ENCODE measurements around the gene MMAB. TPM values are rescaled to one million over a fixed set of nuclear protein-coding genes. Genes with fewer than 3 reads are reported as not detected.

Gene MMAB
- total RNA-seq, 1 experiment from 2014 or later, result 34.9 TPM

DNA sequence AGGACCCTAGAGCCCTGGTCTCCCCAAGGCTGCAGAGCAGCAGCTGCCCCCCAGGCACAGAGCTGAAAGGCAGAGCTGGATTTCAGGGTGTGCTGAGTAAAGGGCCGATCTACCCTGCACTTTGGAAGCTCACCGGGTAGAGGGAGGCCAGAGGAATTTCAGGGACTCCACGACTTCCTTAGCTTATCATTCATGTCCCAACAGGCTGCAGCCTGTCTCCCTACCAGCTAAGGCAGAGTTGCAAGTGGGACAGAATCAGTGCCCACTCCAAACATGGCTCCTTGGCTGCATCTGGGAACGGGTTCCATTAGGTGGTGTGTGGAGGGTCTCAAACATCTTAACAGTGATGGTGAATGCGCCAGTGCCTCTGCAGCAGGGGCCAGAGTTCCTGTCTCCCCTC, 27.5 kb downstream of the MMAB start:
- DNase-seq (ENCODE audit: low read depth, low spot score) (no peak), ATAC-seq (no peak)
- Histone ChIP-seq H3K27me3 (ENCODE audit: insufficient read depth, low read length) (peaks cover 19% of the 10 kb centered on the region; the same call in 1 of the 2 replicates), H3K9ac (ENCODE audit: low read length) (no peak overlapping the region), H3K27ac (ENCODE audit: low read depth, low read length) (no peak overlapping the region), H2AFZ (ENCODE audit: low read depth, low read length, poor library complexity, severe bottlenecking) (no peak overlapping the region), H3K4me3 (replicated peaks in 1 of 2; ENCODE audit: low read depth in 1 of 2, low read length in 2 of 2) (no peak overlapping the region), H3K4me2 (ENCODE audit: low read length) (no peak overlapping the region), H3K9me2 (ENCODE audit: insufficient read depth) (no peaks in the 10 kb centered on the region), H4K20me1 (ENCODE audit: insufficient read depth) (no peaks in the 10 kb centered on the region), H3K79me2 (ENCODE audit: insufficient read depth, low read length) (no peaks in the 10 kb centered on the region), H3K9me3 (ENCODE audit: control insufficient read depth in 1 of 2, insufficient read depth in 1 of 2, low read depth in 1 of 2, low read length in 2 of 2) (no peaks in the 10 kb centered on the region), H3K36me3 (ENCODE audit: control insufficient read depth in 1 of 2, insufficient read depth in 2 of 2, low read length in 2 of 2) (no peaks in the 10 kb centered on the region), H3K4me1 (ENCODE audit: control insufficient read depth in 1 of 2, insufficient read depth in 2 of 2, low read length in 2 of 2) (peaks cover 0 to 19% of the 10 kb centered on the region in 2 experiments; a peak in 2 of 4 replicates)
- intact Hi-C loops (cut with micrococcal nuclease), result no loop called here
- RAD21 ChIA-PET (ENCODE audit: low non-redundant PET in 1 of 2, low total read pairs in 2 of 2, uncharacterized antibody in 2 of 2, unreplicated experiment in 2 of 2), result no interaction called here
- POLR2A ChIA-PET, result no interaction called here
- BruUV-seq (replicated peaks), result no TSS peak
- CTCF ChIA-PET, result no interaction called here
- TF ChIP-seq CEBPB (IDR thresholded peaks at IDR 0.05; ENCODE audit: low read depth), result no peak
- no peak for TF ChIP-seq RAD21 (IDR thresholded peaks at IDR 0.05; ENCODE audit: low read depth)
- TF ChIP-seq FOSL1 (IDR thresholded peaks at IDR 0.05; ENCODE audit: low read depth), result no peak
- no peak for TF ChIP-seq JUND (IDR thresholded peaks at IDR 0.05)
- no peak for TF ChIP-seq SP1 (IDR thresholded peaks at IDR 0.05; ENCODE audit: low read depth)
- TF ChIP-seq CBX3 (IDR thresholded peaks at IDR 0.05; ENCODE audit: low read depth), result no peak
- TF ChIP-seq EGR1 (IDR thresholded peaks at IDR 0.05; ENCODE audit: low read depth), result no peak
- no peak for TF ChIP-seq YY1 (IDR thresholded peaks at IDR 0.05; ENCODE audit: extremely low read depth, insufficient replicate concordance, low read depth, low read length)
- TF ChIP-seq, protein P1, sequence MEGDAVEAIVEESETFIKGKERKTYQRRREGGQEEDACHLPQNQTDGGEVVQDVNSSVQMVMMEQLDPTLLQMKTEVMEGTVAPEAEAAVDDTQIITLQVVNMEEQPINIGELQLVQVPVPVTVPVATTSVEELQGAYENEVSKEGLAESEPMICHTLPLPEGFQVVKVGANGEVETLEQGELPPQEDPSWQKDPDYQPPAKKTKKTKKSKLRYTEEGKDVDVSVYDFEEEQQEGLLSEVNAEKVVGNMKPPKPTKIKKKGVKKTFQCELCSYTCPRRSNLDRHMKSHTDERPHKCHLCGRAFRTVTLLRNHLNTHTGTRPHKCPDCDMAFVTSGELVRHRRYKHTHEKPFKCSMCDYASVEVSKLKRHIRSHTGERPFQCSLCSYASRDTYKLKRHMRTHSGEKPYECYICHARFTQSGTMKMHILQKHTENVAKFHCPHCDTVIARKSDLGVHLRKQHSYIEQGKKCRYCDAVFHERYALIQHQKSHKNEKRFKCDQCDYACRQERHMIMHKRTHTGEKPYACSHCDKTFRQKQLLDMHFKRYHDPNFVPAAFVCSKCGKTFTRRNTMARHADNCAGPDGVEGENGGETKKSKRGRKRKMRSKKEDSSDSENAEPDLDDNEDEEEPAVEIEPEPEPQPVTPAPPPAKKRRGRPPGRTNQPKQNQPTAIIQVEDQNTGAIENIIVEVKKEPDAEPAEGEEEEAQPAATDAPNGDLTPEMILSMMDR (IDR thresholded peaks at IDR 0.05 in 2 of 3, conservative IDR thresholded peaks at IDR 0.05 in 1 of 3; ENCODE audit: borderline replicate concordance in 1 of 3, insufficient read depth in 1 of 3, low read depth in 2 of 3, low read length in 2 of 3), result no peak
- no peak for TF ChIP-seq EZH2 (IDR thresholded peaks at IDR 0.05)
- TF ChIP-seq, protein P2, sequence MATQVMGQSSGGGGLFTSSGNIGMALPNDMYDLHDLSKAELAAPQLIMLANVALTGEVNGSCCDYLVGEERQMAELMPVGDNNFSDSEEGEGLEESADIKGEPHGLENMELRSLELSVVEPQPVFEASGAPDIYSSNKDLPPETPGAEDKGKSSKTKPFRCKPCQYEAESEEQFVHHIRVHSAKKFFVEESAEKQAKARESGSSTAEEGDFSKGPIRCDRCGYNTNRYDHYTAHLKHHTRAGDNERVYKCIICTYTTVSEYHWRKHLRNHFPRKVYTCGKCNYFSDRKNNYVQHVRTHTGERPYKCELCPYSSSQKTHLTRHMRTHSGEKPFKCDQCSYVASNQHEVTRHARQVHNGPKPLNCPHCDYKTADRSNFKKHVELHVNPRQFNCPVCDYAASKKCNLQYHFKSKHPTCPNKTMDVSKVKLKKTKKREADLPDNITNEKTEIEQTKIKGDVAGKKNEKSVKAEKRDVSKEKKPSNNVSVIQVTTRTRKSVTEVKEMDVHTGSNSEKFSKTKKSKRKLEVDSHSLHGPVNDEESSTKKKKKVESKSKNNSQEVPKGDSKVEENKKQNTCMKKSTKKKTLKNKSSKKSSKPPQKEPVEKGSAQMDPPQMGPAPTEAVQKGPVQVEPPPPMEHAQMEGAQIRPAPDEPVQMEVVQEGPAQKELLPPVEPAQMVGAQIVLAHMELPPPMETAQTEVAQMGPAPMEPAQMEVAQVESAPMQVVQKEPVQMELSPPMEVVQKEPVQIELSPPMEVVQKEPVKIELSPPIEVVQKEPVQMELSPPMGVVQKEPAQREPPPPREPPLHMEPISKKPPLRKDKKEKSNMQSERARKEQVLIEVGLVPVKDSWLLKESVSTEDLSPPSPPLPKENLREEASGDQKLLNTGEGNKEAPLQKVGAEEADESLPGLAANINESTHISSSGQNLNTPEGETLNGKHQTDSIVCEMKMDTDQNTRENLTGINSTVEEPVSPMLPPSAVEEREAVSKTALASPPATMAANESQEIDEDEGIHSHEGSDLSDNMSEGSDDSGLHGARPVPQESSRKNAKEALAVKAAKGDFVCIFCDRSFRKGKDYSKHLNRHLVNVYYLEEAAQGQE (IDR thresholded peaks at IDR 0.05; ENCODE audit: low read depth), result no peak
- TF ChIP-seq POLR2A (IDR thresholded peaks at IDR 0.05; ENCODE audit: borderline replicate concordance, extremely low read depth, insufficient read depth, insufficient read length), result no peak
- no peak for TF ChIP-seq SRF (IDR thresholded peaks at IDR 0.05; ENCODE audit: low read depth)
- TF ChIP-seq POLR2AphosphoS5 (IDR thresholded peaks at IDR 0.05; ENCODE audit: low read depth, low read length), result no peak
- no peak for TF ChIP-seq TCF7L2 (IDR thresholded peaks at IDR 0.05; ENCODE audit: borderline replicate concordance, extremely low read depth, insufficient read depth, insufficient read length)
- no peak for TF ChIP-seq ZNF274 (IDR thresholded peaks at IDR 0.05; ENCODE audit: low read depth, low read length)
- TF ChIP-seq SIN3A (IDR thresholded peaks at IDR 0.05; ENCODE audit: low read depth), result no peak
